Measurements from ENCODE around the gene LPIN2.

DNA sequence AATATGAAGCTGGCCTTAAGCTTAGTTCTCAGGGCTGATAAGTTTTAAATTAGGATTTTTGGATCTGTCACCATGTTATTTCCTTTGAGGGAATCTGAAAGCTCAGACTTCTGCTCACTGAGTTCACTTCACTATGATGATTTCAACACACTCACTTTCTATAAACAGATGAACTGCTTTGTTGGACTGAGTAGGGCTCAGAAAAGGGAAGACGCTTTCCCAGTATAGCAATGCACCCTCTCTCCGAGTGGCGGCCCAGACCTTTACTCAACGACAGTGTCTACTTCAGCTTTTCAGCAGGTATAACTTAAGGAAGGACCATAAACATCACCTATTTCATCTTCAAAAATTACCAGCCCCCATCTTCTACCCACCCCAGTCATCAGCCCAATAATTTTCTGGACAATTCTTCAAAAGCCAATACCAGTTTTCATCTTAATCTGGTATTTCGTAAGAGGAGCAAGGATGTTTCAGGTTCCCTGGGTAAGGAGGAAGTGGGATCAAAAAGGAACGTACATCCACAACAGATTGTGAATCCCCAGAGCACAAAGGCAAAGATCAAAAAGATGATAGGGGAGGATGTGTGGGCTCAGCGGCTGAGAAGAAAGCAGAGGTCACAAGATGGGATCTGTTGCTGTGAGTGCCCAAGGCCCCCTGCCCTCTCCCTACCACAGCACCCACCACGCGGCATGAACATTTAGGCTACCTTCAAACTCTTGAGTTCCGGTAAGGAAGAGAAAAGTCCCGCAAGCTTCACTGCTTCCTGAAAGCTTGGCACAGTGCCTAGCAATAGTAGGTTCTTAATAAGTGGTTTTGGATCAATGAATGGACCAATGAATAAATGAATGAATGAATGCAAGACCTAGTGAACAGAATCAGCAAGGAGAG is 41.9 kb downstream of the LPIN2 start:
- TF ChIP-seq POLR2A (IDR thresholded peaks at IDR 0.05) = peak in 1 of 2 donors; percentile 8
- TF ChIP-seq, protein P1, sequence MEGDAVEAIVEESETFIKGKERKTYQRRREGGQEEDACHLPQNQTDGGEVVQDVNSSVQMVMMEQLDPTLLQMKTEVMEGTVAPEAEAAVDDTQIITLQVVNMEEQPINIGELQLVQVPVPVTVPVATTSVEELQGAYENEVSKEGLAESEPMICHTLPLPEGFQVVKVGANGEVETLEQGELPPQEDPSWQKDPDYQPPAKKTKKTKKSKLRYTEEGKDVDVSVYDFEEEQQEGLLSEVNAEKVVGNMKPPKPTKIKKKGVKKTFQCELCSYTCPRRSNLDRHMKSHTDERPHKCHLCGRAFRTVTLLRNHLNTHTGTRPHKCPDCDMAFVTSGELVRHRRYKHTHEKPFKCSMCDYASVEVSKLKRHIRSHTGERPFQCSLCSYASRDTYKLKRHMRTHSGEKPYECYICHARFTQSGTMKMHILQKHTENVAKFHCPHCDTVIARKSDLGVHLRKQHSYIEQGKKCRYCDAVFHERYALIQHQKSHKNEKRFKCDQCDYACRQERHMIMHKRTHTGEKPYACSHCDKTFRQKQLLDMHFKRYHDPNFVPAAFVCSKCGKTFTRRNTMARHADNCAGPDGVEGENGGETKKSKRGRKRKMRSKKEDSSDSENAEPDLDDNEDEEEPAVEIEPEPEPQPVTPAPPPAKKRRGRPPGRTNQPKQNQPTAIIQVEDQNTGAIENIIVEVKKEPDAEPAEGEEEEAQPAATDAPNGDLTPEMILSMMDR (IDR thresholded peaks at IDR 0.05 in 4 of 5, conservative IDR thresholded peaks at IDR 0.05 in 1 of 5) = no peak

Data from gastrocnemius medialis (tissue), 4 donors.